Neural cell (in vitro differentiated cells): ENCODE measurements around the gene KRT7.

ENCODE experiments used
- EZH2 ChIP-seq: fragments of 200-600, 300-800 bp; shearing (Covaris generic), sonication (generic); IDR thresholded peaks from 2 replicates; pipeline ENCODE4 v1.6.1; 2014; ENCODE audit warnings: antibody characterized with exemption, low read length, borderline replicate concordance, mild to moderate bottlenecking; ENCODE audit not compliant: insufficient read depth, poor library complexity, severe bottlenecking
- TAF1 ChIP-seq: IDR thresholded peaks from 2 replicates; pipeline ENCODE4 v1.6.1; 2012; ENCODE audit warnings: low read depth

- TF ChIP-seq EZH2 (no peak), TAF1 (no peak)
Measured at GRCh38 chr12:52266514-52266913, 33.5 kb downstream of the KRT7 start.
